ENCODE results near the gene INPP5F.

GRCh38 chr10:119734396-119735332 lies 8.8 kb downstream of the INPP5F start:
- TF ChIP-seq CTCF (IDR thresholded peaks at IDR 0.05) (no peak), EZH2 (IDR thresholded peaks at IDR 0.05; ENCODE audit: borderline replicate concordance, insufficient read depth, low read depth, low read length, poor library complexity, severe bottlenecking) (no peak)

Data from B cell (primary cell).